A549 (cell line): Measurements from ENCODE around the gene CST4. TPM values are rescaled to one million over a fixed set of nuclear protein-coding genes. Genes with fewer than 3 reads are reported as not detected.

Experiments
- ATAC-seq, 2 experiments: fragments of 200-7000 bp in 1 of 2; fragments of >200 bp in 1 of 2; cut with Nextera tagmentation in 1 of 2; cut with Tn5 transposase in 1 of 2; 3 replicates each; pipeline versions ENCODE4 v1.8.0 to v1.9.1; 2018 to 2020; ENCODE audit warnings: mild to moderate bottlenecking in 1 of 2, moderate library complexity in 1 of 2
- CTCF ChIA-PET: fragments of 300-600 bp; sonication (Branson Sonifier 250); formaldehyde crosslinking; extraction: SDS; loops from one replicate; lab custom pipeline; 2021; ENCODE audit warnings: antibody characterized with exemption, inconsistent platforms; lab: Yijun Ruan, JAX
- POLR2A ChIA-PET: fragments of 350-600 bp; formaldehyde crosslinking; extraction: SDS; loops from one replicate; lab custom pipeline; 2021; ENCODE audit warnings: antibody characterized with exemption, inconsistent platforms; lab: Yijun Ruan, JAX
- DNase-seq, 2 experiments: peaks; one replicate each; pipeline versions ENCODE4 v3.0.0 to v3.0.0-alpha.2; 2011 to 2016; ENCODE audit warnings: low read depth in 1 of 2, low spot score in 1 of 2
- FAIRE-seq: peaks from 2 replicates; lab custom pipeline; 2011; peaks lifted over from hg19 to GRCh38; lab: Jason Lieb, UNC
- H3K27ac ChIP-seq, 2 experiments: fragments of >200 bp; sonication (Bioruptor Twin); formaldehyde crosslinking; 3 replicates each; pipeline ENCODE4 v1.5.1; 2016 to 2017
- H3K4me1 ChIP-seq: fragments of >200 bp; sonication (Bioruptor Twin); formaldehyde crosslinking; 3 replicates; pipeline ENCODE4 v1.6.1; 2016
- H3K4me2 ChIP-seq: fragments of >200 bp; sonication (Bioruptor Twin); formaldehyde crosslinking; 3 replicates; pipeline ENCODE4 v1.6.1; 2016
- H3K4me3 ChIP-seq: fragments of >200 bp; sonication (Bioruptor Twin); formaldehyde crosslinking; 3 replicates; pipeline ENCODE4 v1.5.1; 2016
- H3K9me3 ChIP-seq: fragments of >200 bp; sonication (Bioruptor Twin); formaldehyde crosslinking; 3 replicates; pipeline ENCODE4 v1.6.1; 2016
- ATOH8 ChIP-seq: fragments of 250-450 bp; sonication (Bioruptor Pico); IDR thresholded peaks from 2 replicates; pipeline ENCODE4 v1.5.0; 2020; ENCODE audit warnings: low read depth, mild to moderate bottlenecking, moderate library complexity
- CHD2 ChIP-seq: fragments of 150-350 bp; IDR thresholded peaks from 2 replicates; pipeline ENCODE4 v1.6.1; 2014; ENCODE audit warnings: low read length; ENCODE audit not compliant: partially characterized antibody
- CHD4 ChIP-seq: fragments of 200-600 bp; sonication (generic); IDR thresholded peaks from 2 replicates; pipeline ENCODE4 v1.6.1; 2016; ENCODE audit warnings: antibody characterized with exemption, mild to moderate bottlenecking, borderline replicate concordance
- ELK1 ChIP-seq: fragments of 150-350 bp; IDR thresholded peaks from 2 replicates; pipeline ENCODE4 v1.6.1; 2014; ENCODE audit warnings: low read depth, mild to moderate bottlenecking, low read length
- EP300 ChIP-seq, 2 experiments: fragments of >200 bp; sonication (Bioruptor Twin); formaldehyde crosslinking; IDR thresholded peaks; 2 replicates in 1 of 2; 3 replicates in 1 of 2; pipeline ENCODE4 v1.6.1; 2016 to 2017
- ESRRA ChIP-seq: fragments of 150-350 bp; IDR thresholded peaks from 2 replicates; pipeline ENCODE4 v1.6.1; 2014; ENCODE audit warnings: mild to moderate bottlenecking, low read length, borderline replicate concordance
- FOSB ChIP-seq: fragments of 250-450 bp; sonication (Bioruptor Pico); IDR thresholded peaks from 2 replicates; pipeline ENCODE4 v1.5.0; 2020; ENCODE audit warnings: mild to moderate bottlenecking, moderate library complexity
- FOSL2 ChIP-seq, 2 experiments: fragments of 450-650 bp in 1 of 2; fragments of >200 bp in 1 of 2; sonication (Bioruptor Twin) in 1 of 2; formaldehyde crosslinking; IDR thresholded peaks; 2 replicates each; pipeline versions ENCODE4 v1.5.0 to v1.6.1; 2016 to 2020; ENCODE audit warnings: mild to moderate bottlenecking in 1 of 2, moderate library complexity in 1 of 2
- FOXS1 ChIP-seq: fragments of 250-450 bp; sonication (Bioruptor Pico); IDR thresholded peaks from 2 replicates; pipeline ENCODE4 v1.5.0; 2020; ENCODE audit warnings: mild to moderate bottlenecking, moderate library complexity
- GATA3 ChIP-seq: IDR thresholded peaks from 2 replicates; pipeline ENCODE4 v1.6.1; 2012; ENCODE audit warnings: borderline replicate concordance
- HDAC2 ChIP-seq: fragments of 200-600 bp; sonication (generic); IDR thresholded peaks from 2 replicates; pipeline ENCODE4 v1.6.1; 2016
- HES2 ChIP-seq: fragments of >200 bp; sonication (Bioruptor Twin); formaldehyde crosslinking; IDR thresholded peaks from 2 replicates; pipeline ENCODE4 v1.6.1; 2016
- HEYL ChIP-seq: fragments of 250-450 bp; sonication (Bioruptor Pico); IDR thresholded peaks from 2 replicates; pipeline ENCODE4 v1.8.0; 2021; ENCODE audit warnings: mild to moderate bottlenecking, moderate library complexity
- HOXA7 ChIP-seq: fragments of 250-450 bp; sonication (Bioruptor Pico); IDR thresholded peaks from 2 replicates; pipeline ENCODE4 v1.5.0; 2020; ENCODE audit warnings: mild to moderate bottlenecking, moderate library complexity
- HOXB13 ChIP-seq: fragments of 250-450 bp; sonication (Bioruptor Pico); IDR thresholded peaks from 2 replicates; pipeline ENCODE4 v1.5.0; 2020; ENCODE audit warnings: low read depth, mild to moderate bottlenecking, moderate library complexity
- HOXB5 ChIP-seq: fragments of 250-450 bp; sonication (Bioruptor Pico); IDR thresholded peaks from 2 replicates; pipeline ENCODE4 v1.5.0; 2020; ENCODE audit warnings: mild to moderate bottlenecking, moderate library complexity
- JUN ChIP-seq, 2 experiments: fragments of >200 bp; sonication (Bioruptor Twin); formaldehyde crosslinking; IDR thresholded peaks; 2 replicates in 1 of 2; 3 replicates in 1 of 2; pipeline ENCODE4 v1.6.1; 2016 to 2017
- KDM1A ChIP-seq: fragments of 200-600 bp; sonication (generic); IDR thresholded peaks from 2 replicates; pipeline ENCODE4 v1.6.1; 2016; ENCODE audit warnings: low read depth, mild to moderate bottlenecking
- MAZ ChIP-seq: fragments of 150-350 bp; IDR thresholded peaks from 2 replicates; pipeline ENCODE4 v1.6.1; 2014; ENCODE audit warnings: antibody characterized with exemption, low read depth, low read length, borderline replicate concordance
- NPAS2 ChIP-seq: fragments of 250-450 bp; sonication (Bioruptor Pico); IDR thresholded peaks from 2 replicates; pipeline ENCODE4 v1.8.0; 2022; ENCODE audit warnings: mild to moderate bottlenecking, moderate library complexity, borderline replicate concordance
- POLR2A ChIP-seq: IDR thresholded peaks from 2 replicates; pipeline ENCODE4 v1.6.1; 2012; ENCODE audit warnings: mild to moderate bottlenecking, low read length
- POLR2AphosphoS2 ChIP-seq: conservative IDR thresholded peaks from 2 replicates; pipeline ENCODE4 v1.6.1; 2012; ENCODE audit warnings: low read length, improper control_type of control experiment, inconsistent platforms
- RFX5 ChIP-seq: fragments of 450-650 bp; IDR thresholded peaks from 2 replicates; pipeline ENCODE4 v1.7.1; 2014; ENCODE audit warnings: antibody characterized with exemption, mild to moderate bottlenecking, moderate library complexity
- TFCP2L1 ChIP-seq: fragments of 250-450 bp; sonication (Bioruptor Pico); IDR thresholded peaks from 2 replicates; pipeline ENCODE4 v1.5.0; 2021; ENCODE audit warnings: mild to moderate bottlenecking
- TP53 ChIP-seq: fragments of 250-450 bp; sonication (Bioruptor Pico); IDR thresholded peaks from 2 replicates; pipeline ENCODE4 v1.5.0; 2021; ENCODE audit warnings: mild to moderate bottlenecking, moderate library complexity
- ZFP36 ChIP-seq: fragments of 450-650 bp; IDR thresholded peaks from 2 replicates; pipeline ENCODE4 v1.6.1; 2014; ENCODE audit warnings: borderline replicate concordance; ENCODE audit not compliant: partially characterized antibody
- ZNF302 ChIP-seq: fragments of 250-450 bp; sonication (Bioruptor Pico); IDR thresholded peaks from 2 replicates; pipeline ENCODE4 v1.9.0; 2021; ENCODE audit warnings: inconsistent platforms, mild to moderate bottlenecking, moderate library complexity
- ZSCAN20 ChIP-seq: fragments of 250-450 bp; sonication (Bioruptor Pico); IDR thresholded peaks from 2 replicates; pipeline ENCODE4 v1.8.0; 2022; ENCODE audit warnings: mild to moderate bottlenecking, moderate library complexity
- WGBS: methylation state at CpG from one replicate; pipeline ENCODE4 v1.1.6; 2017; ENCODE audit errors: missing lambda C conversion rate; 5-methylcytosine and 5-hydroxymethylcytosine counted together
- polyA plus RNA-seq, 4 experiments: library from polyadenylated mRNA; depleted of rRNA in 3 of 4; stranded (reverse); fragments of >200 nt; fragmentation: RNase III in 1 of 4; extraction: RNeasy Plus Mini Kit Qiagen cat#74134 plus additional on column Dnase treatment in 1 of 4; gene quantifications; 2 replicates in 3 of 4; 3 replicates in 1 of 4; pipeline ENCODE4 v1.2.3, GENCODE V29; 2011 to 2017
- TF ChIP-seq, protein P1 (sequence below): IDR thresholded peaks from 2 replicates; pipeline ENCODE4 v1.6.1; 2012
- TF ChIP-seq, protein P2 (sequence below): fragments of >200 bp; sonication (Bioruptor Twin); formaldehyde crosslinking; IDR thresholded peaks from 3 replicates; pipeline ENCODE4 v1.6.1; 2016

Gene CST4
- polyA plus RNA-seq, 2 of the 4 experiments (the other 2 are of a cell fraction), result not detected

- H3K4me1 ChIP-seq, result peaks cover 14% of the 10 kb centered on the region
- DNase-seq (no peak), ATAC-seq (no peak), FAIRE-seq (no peak)
- H3K4me3 ChIP-seq, result no peak overlapping the region
- ChIA-PET POLR2A (no interaction called here), CTCF (interaction anchor here (0.7 to 1.4 kb wide), 3 partner anchors 15 to 27 kb away, joined by 4 to 6 read pairs (median 4); no protein-coding TSS in a partner anchor)
- TF ChIP-seq HES2 (no peak), POLR2AphosphoS2 (no peak), HOXA7 (no peak), ESRRA (no peak), KDM1A (no peak), CHD2 (no peak), HDAC2 (no peak), HOXB13 (CRISPR knock-in tag) (no peak), POLR2A (no peak), RFX5 (no peak), ELK1 (no peak), CHD4 (no peak), FOSL2 (IDR thresholded peaks at IDR 0.05) (no peak), FOSL2 (CRISPR knock-in tag; IDR thresholded peaks at IDR 0.05) (no peak)
- 78% methylated on average over 11 of the region's 11 CpGs for WGBS
- no peak overlapping the region for H3K4me2 ChIP-seq
- no peaks in the 10 kb centered on the region for H3K9me3 ChIP-seq
- no peak overlapping the region for H3K27ac ChIP-seq
Observed at GRCh38 chr20:23640671-23641667, 47.9 kb downstream of the CST4 start.

DNA sequence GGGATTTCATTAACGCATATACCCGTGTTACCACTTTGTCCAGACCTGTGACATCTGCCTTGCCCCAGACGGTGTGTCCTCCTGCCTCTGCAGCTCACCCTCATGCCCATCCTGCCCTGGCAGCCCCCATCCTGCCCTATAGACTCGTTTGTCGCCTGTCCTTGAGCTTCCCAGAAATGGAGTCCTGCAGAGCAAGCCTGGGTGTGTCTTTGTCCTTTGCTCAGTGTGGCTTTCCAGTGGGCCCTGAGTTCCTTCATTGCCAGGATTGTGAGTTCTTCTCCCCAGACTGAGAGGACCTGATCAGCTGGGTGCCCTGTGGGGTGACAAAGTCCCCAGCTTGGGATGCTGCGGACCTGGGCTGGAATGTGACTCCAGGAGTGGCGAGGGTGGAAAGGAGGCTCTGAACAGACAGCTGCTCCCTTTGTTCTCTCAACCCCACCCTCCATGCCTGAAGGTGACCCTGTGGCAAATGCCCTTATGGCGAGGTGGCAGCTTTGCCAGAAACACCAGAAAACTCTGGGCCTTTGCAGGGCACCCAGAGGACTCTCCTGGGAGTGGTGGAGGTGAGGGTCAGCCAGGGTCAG, 48.7 kb downstream of the CST4 start:
- POLR2A ChIA-PET, result no interaction called here
- TF ChIP-seq TP53 (CRISPR knock-in tag) (no peak), ESRRA (no peak)
- TF ChIP-seq, all 56 proteins: peak for 0
- CTCF ChIA-PET, result interaction anchor here (0.9 to 1.4 kb wide), 3 partner anchors 9 to 29 kb away, joined by 3 to 6 read pairs (median 5); no protein-coding TSS in a partner anchor
- Histone ChIP-seq H3K27ac (no peak overlapping the region), H3K9me3 (no peaks in the 10 kb centered on the region), H3K4me2 (no peak overlapping the region), H3K4me3 (no peak overlapping the region), H3K4me1 (peaks cover 15% of the 10 kb centered on the region)
- DNase-seq (no peak), FAIRE-seq (no peak), ATAC-seq (no peak)
- WGBS, result 75% methylated on average over 8 of the region's 8 CpGs

GRCh38 chr20:23639490-23639958, 49.3 kb downstream of the CST4 start:
- H3K4me1 ChIP-seq, result peaks cover 15% of the 10 kb centered on the region
- ChIA-PET CTCF (interaction anchor here (0.9 to 1.0 kb wide), 2 partner anchors 9 to 29 kb away, joined by 3 to 5 read pairs; no protein-coding TSS in a partner anchor), POLR2A (no interaction called here)
- 67% methylated on average over 8 of the region's 8 CpGs for WGBS
- H3K4me2 ChIP-seq, result no peak overlapping the region
- no peak for ATAC-seq
- DNase-seq, result no peak
- no peak overlapping the region for H3K27ac ChIP-seq
- no peak overlapping the region for H3K4me3 ChIP-seq
- FAIRE-seq, result no peak
- TF ChIP-seq ESRRA (no peak), CHD4 (no peak), ZSCAN20 (CRISPR knock-in tag) (no peak), HEYL (CRISPR knock-in tag) (no peak), FOSB (CRISPR knock-in tag) (no peak), HOXB5 (CRISPR knock-in tag) (no peak), CHD2 (no peak), GATA3 (no peak), ZNF302 (CRISPR knock-in tag) (no peak), ATOH8 (CRISPR knock-in tag) (no peak), NPAS2 (CRISPR knock-in tag) (no peak), TFCP2L1 (CRISPR knock-in tag) (no peak), MAZ (no peak), ZFP36 (no peak), POLR2A (no peak), EP300 (IDR thresholded peaks at IDR 0.05) (no peak), FOXS1 (no peak), JUN (IDR thresholded peaks at IDR 0.05) (no peak)
- TF ChIP-seq, protein P1, sequence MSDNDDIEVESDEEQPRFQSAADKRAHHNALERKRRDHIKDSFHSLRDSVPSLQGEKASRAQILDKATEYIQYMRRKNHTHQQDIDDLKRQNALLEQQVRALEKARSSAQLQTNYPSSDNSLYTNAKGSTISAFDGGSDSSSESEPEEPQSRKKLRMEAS, result no peak
- TF ChIP-seq, protein P2, sequence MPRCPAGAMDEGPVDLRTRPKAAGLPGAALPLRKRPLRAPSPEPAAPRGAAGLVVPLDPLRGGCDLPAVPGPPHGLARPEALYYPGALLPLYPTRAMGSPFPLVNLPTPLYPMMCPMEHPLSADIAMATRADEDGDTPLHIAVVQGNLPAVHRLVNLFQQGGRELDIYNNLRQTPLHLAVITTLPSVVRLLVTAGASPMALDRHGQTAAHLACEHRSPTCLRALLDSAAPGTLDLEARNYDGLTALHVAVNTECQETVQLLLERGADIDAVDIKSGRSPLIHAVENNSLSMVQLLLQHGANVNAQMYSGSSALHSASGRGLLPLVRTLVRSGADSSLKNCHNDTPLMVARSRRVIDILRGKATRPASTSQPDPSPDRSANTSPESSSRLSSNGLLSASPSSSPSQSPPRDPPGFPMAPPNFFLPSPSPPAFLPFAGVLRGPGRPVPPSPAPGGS, result no peak
- no peaks in the 10 kb centered on the region for H3K9me3 ChIP-seq
